Measurements from ENCODE around the gene PPP6R2. TPM values are rescaled to one million over a fixed set of nuclear protein-coding genes. Genes with fewer than 3 reads are reported as not detected.

PPP6R2 gene
- total RNA-seq, 4 donors from 2014 or later, result 35.6 to 50.8 (median 45.6) TPM

DNA sequence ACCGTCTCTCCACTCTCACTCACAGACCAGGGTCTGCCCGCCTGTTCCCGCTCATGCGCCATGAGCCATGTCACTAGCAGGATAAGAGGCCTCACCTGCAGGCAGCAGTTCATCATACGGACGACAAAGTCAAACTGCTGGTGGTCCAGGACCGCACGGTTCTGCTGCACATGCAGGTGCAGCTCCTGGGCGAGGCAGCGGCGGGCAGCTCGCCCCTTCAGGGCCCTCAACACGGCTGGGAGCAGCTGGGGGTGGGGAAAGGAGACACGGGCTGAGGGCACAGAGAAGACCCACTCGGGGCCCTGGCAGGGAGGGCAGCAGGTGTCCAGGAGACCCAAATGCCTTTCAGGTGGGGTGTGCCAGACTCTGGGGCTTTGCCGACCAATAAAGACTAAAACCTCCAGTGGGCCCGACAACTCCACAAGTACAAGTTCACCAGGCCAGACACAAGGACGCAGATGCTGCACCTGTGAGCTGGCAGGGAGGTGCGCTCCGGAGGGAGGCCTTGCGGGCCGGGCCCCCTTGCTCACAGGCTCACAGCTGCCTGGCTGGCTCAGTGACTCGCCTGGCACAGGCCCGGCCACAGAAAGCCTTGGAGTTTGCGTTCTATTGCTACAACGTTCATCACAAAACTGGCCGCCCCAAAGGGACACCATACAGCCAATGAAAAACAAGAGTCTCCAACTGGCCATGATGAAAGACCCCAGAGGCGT, 120.2 kb downstream of the PPP6R2 start:
- Histone ChIP-seq H3K9me3 (no peaks in the 10 kb centered on the region), H3K27me3 (no peaks in the 10 kb centered on the region), H3K4me3 (no peak overlapping the region), H3K36me3 (peaks cover 86 to 100% (median 95%) of the 10 kb centered on the region in 3 donors), H3K27ac (no peak overlapping the region), H3K4me1 (peaks cover 13 to 38% (median 14%) of the 10 kb centered on the region in 3 donors)
- intact Hi-C loops (cut with DNase I), result no loop called here
- 86 to 88% methylated on average over 12 to 22 of the region's 28 CpGs for WGBS, 2 donors
- no peak for TF ChIP-seq POLR2A (IDR thresholded peaks at IDR 0.05)
- TF ChIP-seq, protein P1, sequence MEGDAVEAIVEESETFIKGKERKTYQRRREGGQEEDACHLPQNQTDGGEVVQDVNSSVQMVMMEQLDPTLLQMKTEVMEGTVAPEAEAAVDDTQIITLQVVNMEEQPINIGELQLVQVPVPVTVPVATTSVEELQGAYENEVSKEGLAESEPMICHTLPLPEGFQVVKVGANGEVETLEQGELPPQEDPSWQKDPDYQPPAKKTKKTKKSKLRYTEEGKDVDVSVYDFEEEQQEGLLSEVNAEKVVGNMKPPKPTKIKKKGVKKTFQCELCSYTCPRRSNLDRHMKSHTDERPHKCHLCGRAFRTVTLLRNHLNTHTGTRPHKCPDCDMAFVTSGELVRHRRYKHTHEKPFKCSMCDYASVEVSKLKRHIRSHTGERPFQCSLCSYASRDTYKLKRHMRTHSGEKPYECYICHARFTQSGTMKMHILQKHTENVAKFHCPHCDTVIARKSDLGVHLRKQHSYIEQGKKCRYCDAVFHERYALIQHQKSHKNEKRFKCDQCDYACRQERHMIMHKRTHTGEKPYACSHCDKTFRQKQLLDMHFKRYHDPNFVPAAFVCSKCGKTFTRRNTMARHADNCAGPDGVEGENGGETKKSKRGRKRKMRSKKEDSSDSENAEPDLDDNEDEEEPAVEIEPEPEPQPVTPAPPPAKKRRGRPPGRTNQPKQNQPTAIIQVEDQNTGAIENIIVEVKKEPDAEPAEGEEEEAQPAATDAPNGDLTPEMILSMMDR (IDR thresholded peaks at IDR 0.05), result no peak
- DNase-seq, result no peak

DNA sequence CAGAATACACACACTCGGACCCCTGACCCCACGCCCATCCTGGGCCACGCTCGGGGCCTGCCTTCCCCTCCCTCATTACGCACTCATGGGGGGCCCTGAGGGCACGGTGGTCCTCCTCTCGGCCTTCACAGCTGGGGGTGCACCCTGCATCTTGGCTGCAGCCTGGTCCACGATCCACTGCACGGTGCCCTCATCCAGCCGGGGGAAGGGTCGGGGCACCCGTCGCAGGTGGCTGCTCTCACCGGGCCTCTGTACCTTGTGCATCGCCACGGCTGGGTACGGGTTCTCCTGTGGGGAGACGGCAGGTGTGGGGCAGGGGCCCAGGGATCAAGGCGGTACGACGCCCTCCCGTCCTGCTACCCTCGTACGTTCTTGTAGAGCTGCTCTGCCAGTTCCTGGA, 121.3 kb downstream of the PPP6R2 start:
- Histone ChIP-seq H3K4me1 (peaks cover 16 to 47% (median 19%) of the 10 kb centered on the region in 3 donors), H3K9me3 (no peaks in the 10 kb centered on the region), H3K4me3 (no peak overlapping the region), H3K27ac (no peak overlapping the region), H3K27me3 (no peaks in the 10 kb centered on the region), H3K36me3 (peaks cover 75 to 92% (median 84%) of the 10 kb centered on the region in 3 donors)
- no peak for TF ChIP-seq POLR2A (IDR thresholded peaks at IDR 0.05)
- TF ChIP-seq, protein P1 (IDR thresholded peaks at IDR 0.05), result no peak
- WGBS, 2 donors, result 85 to 87% methylated on average over 3 to 11 of the region's 24 CpGs
- no peak for DNase-seq
- intact Hi-C loops (cut with DNase I), result no loop called here

DNA sequence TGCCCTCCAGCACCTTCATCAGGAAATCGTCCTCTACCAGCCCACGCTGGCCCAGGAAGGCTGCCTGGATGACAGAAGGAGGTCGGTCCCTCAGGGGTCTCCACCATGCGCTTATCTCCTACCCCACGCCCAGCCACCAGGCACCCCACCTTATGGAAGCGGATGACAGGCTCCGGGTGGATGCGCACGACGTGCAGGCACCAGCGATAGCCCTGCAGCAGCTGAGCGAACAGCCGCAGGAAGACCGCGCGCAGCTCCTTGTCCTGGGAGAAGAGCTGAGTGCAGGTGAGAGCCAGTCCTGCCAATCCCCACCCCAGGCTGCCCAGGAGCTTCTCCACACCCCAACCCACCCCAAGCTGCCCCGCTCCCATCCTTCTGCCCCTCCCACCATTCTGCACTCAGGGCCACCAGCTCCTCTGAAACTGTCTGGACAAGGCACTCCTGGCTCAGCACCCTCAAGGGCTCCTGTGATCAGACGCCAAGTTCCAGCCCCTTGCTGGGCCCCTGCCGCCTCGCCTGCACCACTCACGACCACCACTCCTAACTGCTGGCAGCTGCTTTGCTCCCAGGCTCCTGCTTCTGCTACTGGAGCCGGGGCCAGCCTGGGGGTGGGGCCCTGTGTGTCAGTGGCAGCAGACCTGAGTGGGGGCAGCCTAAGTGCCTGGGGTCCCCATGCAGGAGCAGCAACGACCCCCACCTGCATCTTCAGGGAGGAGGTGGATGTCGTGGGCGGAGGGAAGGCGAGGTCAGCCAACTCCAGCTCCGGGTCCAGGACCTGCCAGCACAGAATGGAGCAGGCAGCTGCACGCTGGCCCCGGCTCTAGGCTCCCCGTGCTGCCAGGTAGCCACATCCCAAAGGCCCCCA, 122.2 kb downstream of the PPP6R2 start:
- intact Hi-C loops (cut with DNase I), result no loop called here
- TF ChIP-seq, protein P1 (IDR thresholded peaks at IDR 0.05), result no peak
- no peak for TF ChIP-seq POLR2A (IDR thresholded peaks at IDR 0.05)
- H3K4me3 ChIP-seq, result no peak overlapping the region
- no peak for DNase-seq
- no peaks in the 10 kb centered on the region for H3K27me3 ChIP-seq
- no peak overlapping the region for H3K27ac ChIP-seq
- peaks cover 25 to 47% (median 27%) of the 10 kb centered on the region in 3 donors for H3K4me1 ChIP-seq
- peaks cover 66 to 84% (median 76%) of the 10 kb centered on the region in 3 donors for H3K36me3 ChIP-seq
- no peaks in the 10 kb centered on the region for H3K9me3 ChIP-seq
- 78% methylated on average over 8 of the region's 30 CpGs; no CpG with 5 or more reads in 1 of the 2 donors for WGBS, 2 donors

DNA sequence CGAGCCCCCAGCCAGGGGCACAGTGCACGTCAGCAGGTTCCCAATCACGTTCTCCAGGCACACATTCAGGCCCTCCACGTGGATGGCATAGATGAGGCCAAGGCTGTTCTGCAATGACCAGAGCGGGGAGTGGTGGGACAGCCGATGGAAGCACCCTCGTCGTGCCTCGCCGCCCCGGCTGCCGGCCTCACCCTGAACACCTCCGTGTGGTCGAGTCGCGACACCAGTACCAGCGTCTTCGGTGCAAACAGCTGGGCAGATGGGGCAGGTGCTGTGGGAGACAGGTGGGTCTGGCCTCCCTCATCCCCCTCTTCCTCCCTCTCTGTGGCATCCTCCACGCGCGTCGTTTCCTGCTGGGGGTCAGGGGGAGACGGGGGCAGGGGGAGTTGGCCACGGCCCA, 124.2 kb downstream of the PPP6R2 start:
- Histone ChIP-seq H3K27me3 (no peaks in the 10 kb centered on the region), H3K36me3 (peaks cover 48 to 63% (median 58%) of the 10 kb centered on the region in 3 donors), H3K27ac (no peak overlapping the region), H3K9me3 (no peaks in the 10 kb centered on the region), H3K4me1 (peaks cover 33 to 47% (median 34%) of the 10 kb centered on the region in 3 donors), H3K4me3 (no peak overlapping the region)
- no peak for DNase-seq
- TF ChIP-seq, protein P1 (IDR thresholded peaks at IDR 0.05), result no peak
- no peak for TF ChIP-seq POLR2A (IDR thresholded peaks at IDR 0.05)
- 83 to 91% methylated on average over 14 to 16 of the region's 24 CpGs for WGBS, 2 donors
- intact Hi-C loops (cut with DNase I), result no loop called here
